Cortex of kidney (tissue), 1 donor: Measurements from ENCODE around the gene MMP24.
"Not testable (repeated sequence)": the region's sequence is repeated elsewhere in the genome, so short reads cannot be mapped to it uniquely, and the experiment has no call there.

ENCODE experiments used
- DNase-seq: peaks from one replicate; lab custom pipeline; 2025; lab: John Stamatoyannopoulos, UW

The MMP24 gene

DNA sequence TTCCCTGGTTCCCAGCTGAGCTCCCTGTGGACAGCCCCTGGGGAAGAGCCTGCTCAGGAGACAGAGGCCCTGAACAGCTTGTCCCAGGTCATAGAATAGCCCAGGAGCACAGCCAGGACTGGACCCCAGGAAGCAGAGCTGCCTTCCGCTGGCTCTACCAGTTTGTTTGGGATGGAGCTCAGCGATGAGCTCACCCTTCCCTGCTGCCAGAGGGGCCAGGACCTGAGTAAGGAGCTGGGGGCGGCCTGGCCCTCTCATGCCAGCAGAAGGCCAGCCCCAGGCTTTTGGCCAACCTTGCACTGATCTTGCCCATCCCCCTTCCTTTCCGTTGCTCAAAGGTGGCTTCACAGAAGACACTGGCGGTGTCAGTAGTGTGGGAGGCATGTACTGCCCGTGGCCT lies 33.9 kb downstream of the MMP24 start:
- no peak for DNase-seq

DNA sequence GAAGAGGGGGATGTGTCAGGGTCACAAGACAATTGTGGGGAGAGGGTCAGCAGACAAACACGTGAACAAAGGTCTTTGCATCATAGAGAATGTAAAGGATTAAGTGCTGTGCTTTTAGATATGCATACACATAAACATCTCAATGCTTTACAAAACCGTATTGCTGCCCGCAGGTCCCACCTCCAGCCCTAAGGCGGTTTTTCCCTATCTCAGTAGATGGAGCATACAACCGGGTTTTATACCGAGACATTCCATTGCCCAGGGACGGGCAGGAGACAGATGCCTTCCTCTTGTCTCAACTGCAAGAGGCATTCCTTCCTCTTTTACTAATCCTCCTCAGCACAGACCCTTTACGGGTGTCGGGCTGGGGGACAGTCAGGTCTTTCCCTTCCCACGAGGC lies 35.8 kb downstream of the MMP24 start:
- not testable (repeated sequence) for DNase-seq

DNA sequence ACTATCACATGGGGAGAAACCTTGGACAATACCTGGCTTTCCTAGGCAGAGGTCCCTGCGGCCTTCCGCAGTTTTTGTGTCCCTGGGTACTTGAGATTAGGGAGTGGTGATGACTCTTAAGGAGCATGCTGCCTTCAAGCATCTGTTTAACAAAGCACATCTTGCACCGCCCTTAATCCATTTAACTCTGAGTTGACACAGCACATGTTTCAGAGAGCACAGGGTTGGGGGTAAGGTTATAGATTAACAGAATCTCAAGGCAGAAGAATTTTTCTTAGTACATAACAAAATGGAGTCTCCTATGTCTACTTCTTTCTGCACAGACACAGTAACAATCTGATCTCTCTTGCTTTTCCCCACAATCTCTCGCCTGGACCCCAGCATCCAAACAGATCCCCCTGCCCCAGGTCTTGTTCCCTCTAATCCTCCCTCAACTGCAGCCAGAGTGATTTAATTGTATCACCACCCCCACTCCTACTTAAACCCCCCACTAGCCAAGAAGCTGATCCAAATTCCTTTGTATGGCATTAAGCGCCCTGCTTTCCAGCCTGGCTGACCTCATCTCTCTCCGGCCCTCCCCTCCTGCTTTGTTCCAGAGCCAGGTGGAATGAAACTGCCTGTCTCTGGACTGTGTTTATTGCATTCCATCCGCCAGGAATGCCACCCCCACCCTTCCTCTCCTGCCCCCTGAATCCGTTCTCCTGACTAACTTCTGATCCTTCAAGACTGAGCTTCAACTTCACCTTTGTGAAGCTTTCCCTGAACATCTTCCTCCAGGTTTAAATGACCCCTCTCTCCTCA lies 36.4 kb downstream of the MMP24 start:
- not testable (repeated sequence) for DNase-seq

DNA sequence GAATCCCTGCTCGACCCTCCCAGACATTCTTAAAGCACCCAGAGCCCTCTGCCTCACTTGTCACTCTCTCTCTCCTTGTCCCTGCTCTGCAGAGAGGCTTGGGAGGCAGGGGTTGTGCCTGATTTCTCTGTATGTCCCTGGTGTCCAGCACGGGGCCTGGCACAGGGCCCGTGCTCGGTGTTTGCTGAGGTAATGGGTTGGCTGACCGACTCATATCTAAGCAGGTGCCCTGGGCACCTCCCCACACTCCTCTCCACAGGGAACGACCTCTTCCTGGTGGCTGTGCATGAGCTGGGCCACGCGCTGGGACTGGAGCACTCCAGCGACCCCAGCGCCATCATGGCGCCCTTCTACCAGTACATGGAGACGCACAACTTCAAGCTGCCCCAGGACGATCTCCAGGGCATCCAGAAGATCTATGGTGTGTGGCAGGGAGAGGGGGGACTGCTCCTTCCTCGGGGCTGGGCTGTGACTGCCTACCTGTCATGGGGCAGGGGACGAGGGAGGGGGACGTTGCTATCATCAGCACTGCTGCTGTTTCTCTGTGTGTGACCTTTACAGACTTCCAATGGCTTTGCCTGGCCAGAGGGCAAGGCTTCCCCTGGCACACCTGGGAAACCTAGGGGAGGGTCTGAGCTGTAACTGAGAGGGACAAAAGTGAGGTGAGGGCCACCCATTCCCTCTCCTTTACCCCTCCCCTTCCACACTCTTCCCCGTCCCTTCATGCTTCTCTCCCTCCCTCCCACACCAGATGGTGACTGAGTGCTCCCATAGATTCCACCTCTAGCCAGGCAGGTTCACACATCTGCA lies 37.2 kb downstream of the MMP24 start:
- no peak for DNase-seq

DNA sequence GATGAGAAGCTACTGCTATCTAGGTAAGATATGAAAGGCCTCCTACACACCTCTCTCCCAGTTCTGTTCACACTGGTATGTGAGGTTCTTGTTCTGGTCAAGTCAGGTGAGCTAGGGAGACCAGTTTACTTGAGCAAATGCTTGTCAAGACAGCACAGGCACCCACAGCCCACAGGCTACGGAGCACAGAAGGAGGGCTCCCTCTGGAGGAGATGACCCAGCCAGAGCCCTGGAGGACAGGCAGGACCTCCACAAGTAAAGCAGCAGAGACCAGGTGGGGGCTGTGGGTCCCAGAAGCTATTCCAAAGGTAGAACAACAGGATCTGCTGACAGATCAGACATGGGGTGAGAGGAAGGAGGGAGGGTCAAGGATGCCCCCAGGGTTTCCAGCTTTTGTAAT lies 38.3 kb downstream of the MMP24 start:
- no peak for DNase-seq

DNA sequence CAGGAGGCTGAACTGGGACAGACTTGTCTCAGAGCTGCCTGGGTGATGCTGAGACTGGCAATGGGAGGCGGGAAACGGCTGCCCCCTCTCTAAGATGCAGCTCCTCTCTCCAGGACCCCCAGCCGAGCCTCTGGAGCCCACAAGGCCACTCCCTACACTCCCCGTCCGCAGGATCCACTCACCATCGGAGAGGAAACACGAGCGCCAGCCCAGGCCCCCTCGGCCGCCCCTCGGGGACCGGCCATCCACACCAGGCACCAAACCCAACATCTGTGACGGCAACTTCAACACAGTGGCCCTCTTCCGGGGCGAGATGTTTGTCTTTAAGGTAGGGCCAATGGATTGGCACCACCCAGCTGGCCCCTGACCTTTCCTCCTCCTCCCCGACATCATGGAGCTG lies 40.6 kb downstream of the MMP24 start:
- no peak for DNase-seq

DNA sequence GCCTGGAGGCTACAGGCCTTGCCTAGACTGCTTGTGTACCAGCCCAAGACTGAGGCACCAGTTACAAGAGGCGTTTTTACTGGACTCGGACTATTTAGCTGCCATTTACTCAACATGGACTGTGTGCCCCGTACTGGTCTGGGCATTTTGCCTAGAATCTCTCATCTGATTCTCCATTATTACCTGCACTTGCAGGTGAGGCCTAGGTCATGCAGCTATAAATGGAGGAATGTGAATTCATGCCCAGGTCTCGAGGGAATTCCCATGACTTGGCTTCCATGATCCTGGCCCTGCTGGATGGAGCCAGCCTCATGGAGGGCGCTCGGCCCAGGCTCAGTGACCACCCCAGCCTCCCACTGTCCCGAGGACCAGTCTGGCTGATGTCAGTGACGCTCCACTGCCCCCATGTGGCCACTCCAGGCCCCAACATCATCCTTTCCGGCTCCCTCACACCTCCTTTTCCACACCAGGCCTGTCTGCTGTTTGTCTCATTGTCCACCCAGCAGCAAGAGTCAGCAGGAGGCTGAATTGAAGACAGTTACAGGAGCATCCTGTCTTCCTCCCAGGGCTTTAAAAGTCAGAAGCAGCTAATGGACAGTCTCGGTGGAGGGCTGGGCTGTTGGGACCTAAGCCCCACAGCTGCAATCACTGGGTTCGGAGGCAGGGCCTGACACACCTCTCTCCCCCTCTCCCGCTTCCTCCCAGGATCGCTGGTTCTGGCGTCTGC lies 42.7 kb downstream of the MMP24 start:
- no peak for DNase-seq

DNA sequence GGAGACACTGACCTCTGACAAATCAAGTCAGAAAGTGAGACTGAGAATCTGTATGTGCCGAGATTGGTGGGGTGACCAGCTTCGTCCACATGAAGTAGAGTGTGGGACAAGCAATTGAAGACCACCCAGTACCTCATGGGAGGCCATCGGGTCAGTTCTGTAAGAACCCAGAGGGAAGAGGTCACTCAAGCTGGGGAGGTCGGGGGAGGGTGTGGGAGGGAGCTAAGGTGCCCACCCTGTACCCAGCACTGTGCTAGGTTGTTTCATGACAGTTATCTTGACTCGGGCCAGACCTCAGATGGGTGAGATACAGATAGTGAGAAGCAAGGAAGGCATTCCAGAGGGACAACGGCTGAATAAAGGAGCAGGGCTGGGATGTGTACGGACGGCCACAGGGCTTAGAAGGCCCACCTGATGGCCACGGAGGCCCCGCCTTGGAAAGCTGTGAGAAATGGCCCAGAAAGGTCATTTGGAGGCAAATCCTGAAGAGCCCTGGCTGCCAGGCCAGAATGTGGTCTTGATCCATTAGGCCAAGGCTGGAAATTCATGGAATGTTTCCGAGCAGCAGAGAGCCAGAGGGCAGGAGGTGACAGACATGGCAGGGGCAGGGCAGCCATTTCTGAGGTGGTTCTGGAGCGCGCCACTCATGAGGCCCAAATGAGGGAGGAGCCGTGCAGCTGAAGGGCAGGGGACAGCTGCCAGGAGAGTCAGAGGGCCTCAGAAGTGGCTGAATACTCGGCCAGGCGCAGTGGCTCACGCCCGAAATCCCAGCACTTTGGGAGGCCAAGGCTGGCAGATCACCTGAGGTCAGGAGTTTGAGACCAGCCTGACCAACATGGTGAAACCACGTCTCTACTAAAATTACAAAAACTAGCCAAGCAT lies 43.8 kb downstream of the MMP24 start:
- no peak for DNase-seq

DNA sequence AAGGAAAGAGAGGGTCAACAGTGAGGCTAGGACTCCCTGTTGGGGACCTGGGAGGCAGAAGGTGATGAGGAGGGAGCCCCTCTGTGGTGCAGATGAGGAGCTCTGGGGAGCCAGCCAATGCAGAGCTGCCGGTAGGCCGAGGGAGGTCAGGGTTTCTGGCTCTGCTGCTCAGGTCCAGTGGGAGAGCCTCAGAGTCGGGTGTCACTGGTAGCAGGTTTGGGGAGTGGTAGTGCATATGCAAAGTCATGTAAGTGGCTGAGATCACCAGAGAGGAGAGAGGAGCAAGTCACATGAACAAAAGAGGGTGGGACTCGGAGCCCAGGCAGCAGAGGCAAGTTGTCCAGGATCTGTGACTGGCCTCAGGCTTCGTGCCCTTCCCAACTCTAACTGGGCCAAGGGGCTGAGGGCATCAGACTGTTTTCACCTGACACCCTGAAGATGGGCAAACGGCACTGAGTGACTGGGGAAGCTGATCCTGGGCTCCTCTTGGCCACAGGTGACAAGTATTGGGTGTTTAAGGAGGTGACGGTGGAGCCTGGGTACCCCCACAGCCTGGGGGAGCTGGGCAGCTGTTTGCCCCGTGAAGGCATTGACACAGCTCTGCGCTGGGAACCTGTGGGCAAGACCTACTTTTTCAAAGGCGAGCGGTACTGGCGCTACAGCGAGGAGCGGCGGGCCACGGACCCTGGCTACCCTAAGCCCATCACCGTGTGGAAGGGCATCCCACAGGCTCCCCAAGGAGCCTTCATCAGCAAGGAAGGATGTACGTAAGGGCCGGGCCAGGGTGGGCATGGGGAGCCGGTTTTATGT lies 44.8 kb downstream of the MMP24 start:
- DNase-seq = no peak

DNA sequence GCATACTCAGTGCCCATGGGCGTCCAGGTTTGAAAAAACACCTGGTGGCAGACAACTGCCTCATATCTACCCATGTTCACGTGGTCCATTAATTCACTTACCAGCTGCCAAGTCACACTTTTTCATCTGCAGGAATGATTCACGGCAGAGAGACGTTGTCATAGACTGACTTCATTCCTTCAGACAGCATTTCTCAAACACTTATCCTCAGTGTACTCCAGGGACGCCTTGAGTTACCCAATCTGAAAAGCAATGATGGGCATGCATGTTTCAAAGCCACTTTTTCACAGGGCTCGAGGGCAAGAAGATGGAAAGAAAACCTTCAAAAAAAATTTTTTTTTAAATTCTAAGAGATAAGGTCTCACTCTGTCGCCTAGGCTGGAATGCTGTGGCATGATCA lies 45.4 kb downstream of the MMP24 start:
- DNase-seq = no peak

DNA sequence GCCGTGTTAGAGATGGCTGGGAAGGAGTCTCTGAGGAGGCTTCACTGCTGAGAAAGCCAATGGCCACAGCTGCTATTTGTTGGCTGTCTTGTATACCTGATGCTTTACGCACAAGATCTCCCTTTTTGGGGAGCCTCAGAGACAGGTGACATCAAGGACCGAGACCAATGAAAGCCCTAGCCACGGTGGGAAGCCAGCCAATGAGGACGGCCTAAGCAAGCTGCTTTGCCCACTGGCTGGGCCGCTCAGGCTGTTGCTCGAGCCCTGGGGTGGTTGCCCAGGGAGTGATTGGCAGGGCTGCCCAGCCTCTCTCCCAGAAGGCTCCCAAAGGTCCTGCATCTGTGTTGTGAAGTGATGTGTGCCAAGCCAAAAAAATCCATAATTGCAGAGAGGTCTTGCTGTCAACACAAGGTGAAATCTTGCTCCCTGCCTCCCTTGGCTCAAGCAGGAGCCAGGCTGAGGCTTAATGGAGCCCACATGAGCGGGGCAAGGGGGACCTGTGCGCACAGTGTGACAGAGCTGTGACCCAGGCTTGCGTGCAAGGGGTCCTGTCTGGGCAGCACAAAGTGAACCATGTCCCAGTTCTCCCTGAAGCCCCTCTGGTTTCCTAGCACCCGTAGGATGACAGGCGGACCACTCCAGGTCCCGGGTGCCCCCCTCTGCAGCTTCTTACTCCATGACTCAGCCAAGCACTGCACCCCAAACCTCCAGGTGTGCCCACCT lies 47.1 kb downstream of the MMP24 start:
- no peak for DNase-seq

DNA sequence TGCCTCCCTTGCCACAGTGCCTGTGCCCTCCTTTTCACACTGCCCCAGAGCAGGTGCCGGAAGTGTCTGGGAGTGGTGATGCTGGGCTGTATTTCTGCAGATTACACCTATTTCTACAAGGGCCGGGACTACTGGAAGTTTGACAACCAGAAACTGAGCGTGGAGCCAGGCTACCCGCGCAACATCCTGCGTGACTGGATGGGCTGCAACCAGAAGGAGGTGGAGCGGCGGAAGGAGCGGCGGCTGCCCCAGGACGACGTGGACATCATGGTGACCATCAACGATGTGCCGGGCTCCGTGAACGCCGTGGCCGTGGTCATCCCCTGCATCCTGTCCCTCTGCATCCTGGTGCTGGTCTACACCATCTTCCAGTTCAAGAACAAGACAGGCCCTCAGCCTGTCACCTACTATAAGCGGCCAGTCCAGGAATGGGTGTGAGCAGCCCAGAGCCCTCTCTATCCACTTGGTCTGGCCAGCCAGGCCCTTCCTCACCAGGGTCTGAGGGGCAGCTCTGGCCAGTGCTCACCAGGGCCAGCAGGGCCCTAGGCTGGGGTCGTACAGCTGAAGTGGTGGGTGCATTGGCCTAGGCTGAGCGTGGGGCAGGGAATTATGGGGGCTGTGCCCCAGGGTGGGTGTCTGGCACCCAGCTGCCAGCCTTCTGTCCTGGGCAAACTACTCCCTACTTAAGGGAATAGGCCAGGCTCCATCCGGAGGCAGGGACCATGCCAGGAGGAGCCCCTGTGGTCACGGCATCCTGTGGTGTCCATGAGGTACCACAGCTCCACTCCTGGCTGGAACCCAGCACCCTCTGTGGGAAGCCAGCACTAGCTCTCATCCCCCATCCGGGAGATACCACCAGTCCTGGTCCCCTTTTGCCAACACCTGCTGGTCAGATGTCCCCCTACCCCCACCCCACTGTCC lies 47.9 kb downstream of the MMP24 start:
- DNase-seq = no peak

DNA sequence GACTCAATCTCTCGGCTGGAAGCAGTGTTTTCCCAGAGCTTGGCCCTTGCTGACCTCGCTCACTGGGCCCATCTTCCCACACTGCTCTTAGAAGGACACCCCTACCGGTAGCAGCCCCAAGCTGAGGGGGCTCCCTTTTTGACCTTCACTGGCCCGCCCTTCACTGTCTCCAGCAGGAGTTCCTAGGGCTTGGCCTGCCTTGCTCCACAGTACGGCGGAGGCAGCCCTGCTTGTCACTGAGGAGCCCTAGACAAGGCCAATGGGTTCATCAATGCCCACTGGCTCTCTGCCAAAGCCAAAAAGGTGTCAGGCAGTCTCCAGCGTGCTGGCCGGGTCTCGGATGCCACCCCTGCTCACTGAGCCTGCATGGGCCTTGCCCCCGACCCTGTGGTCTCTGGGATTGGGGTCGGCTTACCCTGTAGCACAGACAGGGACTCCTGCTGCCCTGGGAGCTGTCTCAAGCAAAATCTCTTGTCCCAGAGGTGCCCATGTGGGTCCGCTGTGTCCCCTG lies 49.3 kb downstream of the MMP24 start:
- DNase-seq = no peak

DNA sequence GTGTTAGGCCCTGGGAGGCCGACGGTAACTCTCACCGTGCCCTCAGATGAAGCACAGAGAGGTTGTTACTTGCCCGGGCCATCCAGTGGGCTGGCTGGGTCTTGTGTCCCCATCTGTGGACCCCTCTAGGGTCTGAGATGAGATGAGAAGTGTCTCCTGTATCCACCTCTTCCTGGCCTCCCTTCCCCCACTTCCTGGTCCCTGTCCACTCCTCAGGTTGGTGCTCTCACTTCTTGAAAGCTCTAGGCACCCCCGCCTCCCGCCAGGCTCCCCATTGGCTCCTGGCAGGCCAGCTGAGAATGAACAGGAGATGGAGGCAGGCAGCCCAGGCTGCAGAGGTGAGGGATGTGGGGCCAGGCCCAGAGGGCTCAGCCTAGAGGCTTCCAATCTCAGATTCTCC lies 49.9 kb downstream of the MMP24 start:
- DNase-seq = no peak

DNA sequence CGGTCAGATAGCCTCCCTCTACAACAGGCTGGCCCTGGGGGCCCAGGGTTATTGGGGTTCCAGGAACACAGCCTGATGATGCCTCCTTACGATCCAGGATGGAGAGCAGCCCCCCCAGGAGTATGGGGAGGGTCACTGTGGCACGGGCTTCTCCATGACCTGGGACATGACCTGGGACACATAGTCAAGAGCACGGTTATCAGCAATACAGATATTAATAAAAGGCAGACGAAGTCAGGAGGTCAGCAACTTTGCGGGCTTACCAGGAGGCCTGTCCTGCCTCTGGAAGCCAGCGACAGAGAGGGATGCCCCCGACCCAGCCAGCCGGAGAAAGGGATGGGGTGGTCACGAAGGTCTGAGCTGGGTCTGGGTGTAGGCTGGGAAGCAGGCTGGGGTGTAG lies 50.6 kb downstream of the MMP24 start:
- DNase-seq = no peak

DNA sequence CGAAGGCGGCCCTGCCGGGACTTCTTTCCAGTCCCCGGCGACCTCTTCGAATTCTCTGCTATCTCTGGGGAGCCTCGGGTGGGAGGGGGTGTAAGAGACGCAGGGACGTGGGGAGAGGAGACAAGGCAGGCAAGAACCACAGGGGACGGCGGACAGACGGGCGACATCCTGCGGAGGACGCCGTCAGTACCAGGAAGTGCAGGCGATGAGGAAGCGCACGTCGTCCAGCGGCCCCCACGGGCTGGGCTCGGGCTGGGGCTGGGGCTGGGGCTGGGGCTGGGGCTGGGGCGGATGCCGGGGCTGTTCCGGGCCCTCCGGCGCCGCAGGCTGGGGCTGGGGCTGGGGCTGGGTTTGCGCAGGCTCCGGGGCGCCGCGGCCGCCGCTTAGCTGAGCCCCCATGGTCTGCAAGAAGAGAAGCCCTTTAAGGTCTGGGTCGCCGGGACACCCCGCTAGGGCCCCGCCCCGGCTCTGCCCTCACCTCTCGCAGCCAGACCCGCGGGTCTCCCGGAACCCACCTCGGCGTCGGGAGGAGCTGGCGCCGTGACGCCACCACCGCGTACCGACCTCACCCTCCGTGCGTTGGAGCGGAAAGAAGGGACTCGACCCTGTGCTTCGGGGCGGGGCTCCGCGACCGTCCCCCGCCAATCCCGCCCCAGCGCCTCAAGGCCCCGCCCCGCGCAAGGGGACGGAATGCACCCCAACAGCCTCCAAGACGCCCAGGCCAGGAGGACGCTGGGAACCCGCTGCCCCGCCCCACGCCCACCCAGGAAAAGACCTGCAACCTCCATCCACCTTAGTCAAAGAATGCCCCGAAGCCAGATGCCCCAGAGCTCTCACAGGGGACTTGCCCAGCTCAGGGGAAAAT lies 51.3 kb downstream of the MMP24 start, which contains the start of gene MMP24OS:
MMP24OS (minus strand) TSS at position 592 of the 865 bp plus-strand sequence; CDS start at position 399, 193 bp downstream.
- DNase-seq = no peak

DNA sequence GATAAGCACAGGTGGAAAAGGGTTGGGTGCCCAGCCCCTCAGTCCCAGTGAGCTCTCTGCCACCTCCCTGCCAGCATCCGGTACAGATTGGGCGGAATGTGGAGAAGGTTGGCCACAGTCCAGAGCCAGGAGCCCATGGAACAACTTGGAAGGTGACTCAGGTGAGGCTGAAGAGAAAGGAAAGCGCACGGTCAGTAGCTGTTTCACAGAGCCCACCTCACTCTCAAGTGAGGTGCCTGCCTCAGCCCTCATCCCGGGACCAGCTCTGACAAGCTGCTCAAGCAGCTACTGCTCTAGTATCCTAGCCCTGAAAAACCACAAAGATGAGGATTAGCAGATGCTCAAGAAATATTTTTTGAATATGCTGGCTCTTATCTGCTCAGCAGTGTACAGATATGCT lies 52.5 kb downstream of the MMP24 start:
- DNase-seq = no peak
